NCI-H146 (cell line): ENCODE measurements around the gene CLNK.

ENCODE experiments used
- DNase-seq: peaks from one replicate; lab custom pipeline; 2025; lab: John Stamatoyannopoulos, UW

The CLNK gene, protein sequence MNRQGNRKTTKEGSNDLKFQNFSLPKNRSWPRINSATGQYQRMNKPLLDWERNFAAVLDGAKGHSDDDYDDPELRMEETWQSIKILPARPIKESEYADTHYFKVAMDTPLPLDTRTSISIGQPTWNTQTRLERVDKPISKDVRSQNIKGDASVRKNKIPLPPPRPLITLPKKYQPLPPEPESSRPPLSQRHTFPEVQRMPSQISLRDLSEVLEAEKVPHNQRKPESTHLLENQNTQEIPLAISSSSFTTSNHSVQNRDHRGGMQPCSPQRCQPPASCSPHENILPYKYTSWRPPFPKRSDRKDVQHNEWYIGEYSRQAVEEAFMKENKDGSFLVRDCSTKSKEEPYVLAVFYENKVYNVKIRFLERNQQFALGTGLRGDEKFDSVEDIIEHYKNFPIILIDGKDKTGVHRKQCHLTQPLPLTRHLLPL

GRCh38 chr4:10684631-10685030 is at the start of gene CLNK:
Gene CLNK (minus strand): TSS chr4:10684768. CDS start chr4:10667869, 16,899 bp downstream.
- no peak for DNase-seq

DNA sequence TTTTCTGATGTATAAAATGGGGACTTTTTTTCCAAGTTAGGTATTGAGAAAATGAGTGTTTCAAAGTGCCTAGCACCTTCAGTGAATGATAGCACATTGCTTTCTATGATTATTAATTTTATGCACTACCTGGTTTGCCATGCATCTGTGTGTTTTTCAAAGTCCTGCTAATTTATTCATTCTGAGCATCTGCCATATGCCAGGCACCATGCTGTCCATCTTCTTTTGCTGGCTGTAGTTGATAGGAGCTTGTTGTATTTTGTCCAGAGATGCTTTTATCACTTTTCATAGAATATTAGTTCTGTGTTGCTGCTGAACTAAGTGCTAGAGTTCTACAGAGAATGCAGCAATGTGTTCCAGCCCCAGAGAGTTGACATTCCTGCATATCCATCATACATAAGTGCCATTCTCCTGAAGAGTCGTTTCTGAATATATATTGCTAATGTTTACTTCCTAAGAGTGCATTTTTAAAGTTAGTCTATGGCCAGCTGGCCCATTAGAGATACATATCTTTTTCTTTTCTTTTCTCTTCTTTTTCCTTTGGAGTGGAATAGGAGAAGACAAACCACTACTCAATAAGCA is 49.0 kb upstream of the CLNK start:
- no peak for DNase-seq

DNA sequence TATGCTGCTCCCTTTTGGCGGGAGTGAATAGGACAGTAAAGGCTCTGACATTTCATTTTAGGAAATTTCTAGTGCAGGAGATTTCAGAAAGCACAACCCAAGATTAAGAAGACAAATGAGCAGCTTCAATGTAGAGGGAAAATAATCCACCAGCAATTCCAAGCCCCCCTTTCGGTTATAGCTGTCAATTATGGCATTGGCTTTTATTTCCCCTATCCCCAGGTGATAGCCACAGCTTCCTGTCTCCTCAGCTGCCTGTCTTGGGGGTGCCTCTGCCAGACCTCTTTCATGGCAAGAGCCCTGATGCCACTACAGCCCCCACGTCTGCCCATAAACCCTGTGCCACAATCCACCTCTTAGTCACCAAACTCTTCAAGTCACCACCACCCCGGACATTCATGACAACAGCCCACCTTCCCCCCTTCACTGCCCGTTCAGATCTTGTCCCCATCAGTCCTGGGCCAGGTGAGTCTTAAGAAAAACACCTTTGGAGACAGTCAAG is 48.4 kb upstream of the CLNK start:
- DNase-seq: peak; percentile 27

GRCh38 chr4:10732235-10732913 is 47.8 kb upstream of the CLNK start:
- no peak for DNase-seq

DNA sequence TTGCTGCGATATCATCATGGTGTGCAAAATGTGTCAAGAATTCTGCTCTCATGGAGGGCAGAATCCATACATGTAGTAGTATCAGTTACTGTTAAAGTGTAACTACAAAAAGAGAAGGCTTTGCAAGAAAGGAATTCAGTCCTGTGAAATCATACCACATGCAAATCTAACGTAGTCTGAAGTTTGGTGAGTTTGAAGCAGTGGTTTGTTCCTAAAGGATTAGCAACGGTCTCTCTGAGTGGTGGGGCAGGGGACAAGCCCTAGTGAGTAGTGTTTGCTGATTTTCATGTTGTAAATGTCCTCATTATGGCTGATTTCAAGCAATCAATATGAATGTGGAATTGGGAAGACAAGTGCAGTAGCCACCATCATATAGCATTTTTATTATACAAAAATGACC is 47.1 kb upstream of the CLNK start:
- DNase-seq: no peak

GRCh38 chr4:10731162-10731561 is 46.6 kb upstream of the CLNK start:
- no peak for DNase-seq

DNA sequence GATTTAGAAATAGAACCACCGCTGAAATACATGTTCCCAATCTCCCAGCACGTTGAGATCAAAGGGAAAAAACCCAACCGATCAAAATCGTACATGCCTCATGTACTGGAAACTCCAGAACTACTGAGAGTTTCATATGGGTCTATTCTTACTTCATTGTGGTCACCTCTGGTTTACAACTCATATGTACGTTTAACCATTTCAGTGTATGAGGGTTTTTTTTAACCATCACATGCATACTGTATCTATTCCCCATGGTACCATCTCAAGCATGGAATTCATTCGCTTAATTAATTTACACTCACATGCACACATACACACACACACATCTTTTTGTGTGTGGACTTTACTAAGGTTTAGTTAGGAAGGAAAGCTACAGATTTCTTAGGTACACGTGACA is 46.0 kb upstream of the CLNK start:
- no peak for DNase-seq

DNA sequence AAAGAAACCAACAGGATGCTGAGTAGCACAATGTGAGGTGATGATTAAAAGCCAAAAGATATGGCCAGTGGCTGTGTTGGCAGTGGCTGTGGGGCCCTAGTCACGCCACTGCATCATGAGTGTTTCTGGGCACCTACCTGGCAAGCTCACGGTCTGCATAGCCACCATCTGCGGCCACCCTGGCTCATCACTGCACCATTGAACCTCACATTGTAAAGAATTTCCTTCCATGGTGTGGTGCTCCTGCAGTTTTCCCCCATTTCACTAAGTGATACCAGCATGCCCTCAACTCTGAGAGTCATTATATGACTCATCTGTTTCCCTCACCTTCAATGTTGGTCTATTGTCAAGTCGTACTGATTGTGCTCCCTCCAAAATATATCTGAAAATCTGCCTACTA is 45.5 kb upstream of the CLNK start:
- DNase-seq: no peak

- DNase-seq: no peak
These were observed 44.8 kb upstream of the CLNK start for GRCh38 chr4:10729366-10729765.

DNA sequence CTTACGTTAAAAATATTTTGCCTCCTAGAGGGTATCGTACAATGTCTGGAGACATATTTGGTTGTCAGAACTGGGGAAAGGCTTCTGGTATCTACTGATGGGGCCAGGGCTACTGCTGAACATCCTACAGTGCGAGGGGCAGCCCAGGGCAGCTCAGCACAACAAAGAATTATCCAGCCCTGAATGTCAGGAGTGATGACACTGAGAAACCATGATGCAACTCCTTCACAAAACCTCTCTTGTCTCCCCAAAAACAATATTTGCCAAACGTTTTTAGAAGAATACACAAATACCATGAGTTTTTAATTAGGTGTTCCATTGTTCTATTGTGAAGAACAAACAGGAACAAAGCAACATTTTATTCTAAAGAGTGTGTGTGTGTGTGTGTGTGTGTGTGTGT is 43.4 kb upstream of the CLNK start:
- DNase-seq: peak; percentile 39

DNA sequence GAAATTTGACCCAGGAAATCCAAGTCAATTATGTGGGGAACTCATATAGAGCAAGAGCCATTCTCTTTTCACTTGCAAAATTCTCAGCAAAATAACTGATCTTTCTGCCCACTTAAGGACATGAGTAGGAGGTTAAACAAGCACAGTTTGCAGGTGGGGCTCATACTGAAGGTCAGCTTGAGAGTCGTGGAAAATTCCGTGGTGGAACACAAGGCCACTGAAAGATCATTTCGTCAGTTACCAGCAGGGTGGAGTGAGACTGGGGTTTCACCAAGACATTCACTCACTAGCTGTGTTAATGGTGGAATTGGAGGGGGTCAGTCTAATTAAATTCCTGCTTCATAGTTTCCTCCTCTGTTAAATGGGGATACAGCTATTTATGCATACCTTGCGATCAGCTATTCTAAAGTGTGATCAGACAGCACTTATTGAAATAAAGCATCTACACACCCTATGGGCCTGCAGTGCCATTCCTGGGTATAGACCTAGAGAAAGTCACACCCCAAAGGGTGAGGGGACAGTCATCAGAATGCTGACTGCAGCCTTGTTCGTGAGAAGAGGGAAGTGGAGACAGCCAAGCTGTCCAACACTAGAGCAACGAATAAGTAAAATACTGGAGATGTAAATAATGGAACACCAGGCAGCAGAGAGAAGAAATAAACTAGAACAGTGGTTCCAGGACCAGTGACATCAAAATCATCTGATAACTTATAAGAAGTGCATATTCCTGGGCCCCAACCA is 42.7 kb upstream of the CLNK start:
- DNase-seq: no peak

GRCh38 chr4:10722957-10723356 is 38.4 kb upstream of the CLNK start:
- no peak for DNase-seq

DNA sequence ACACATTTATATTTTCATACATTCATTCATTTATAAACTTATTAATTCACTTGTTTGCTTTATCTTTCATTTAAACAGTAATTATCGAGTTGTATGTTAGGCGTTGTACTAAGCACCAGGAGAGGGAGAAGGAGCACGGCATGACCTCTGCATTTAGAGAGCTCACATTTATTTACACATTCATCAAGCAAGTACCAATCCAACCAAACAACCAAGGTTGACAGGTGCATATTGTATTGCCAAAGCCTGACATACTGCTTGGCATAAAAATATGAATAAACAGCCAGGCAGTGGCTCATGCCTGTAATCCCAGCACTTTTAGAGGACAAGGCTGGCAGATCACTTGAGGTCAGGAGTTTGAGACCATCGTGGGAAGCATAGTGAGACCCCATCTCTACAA is 37.0 kb upstream of the CLNK start:
- DNase-seq: peak; percentile 61

DNA sequence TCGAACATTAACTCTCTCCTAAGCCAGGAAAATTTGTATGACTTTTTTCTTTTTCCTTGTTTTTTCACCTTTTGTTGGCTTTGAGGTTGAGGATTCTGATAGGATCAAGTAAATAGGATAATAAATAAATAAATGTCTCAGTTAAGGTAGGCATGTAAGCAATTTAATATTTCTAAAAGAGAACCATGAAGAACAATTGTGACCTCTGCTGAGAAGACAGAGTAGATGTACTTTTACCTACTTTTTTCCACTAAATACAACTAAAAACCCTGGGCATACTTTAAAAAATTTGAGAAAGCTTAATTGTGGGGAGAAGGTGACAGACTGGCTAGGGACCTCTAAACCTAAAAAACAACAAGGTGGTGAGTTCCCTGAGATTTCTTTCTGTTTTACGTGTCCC is 31.6 kb upstream of the CLNK start:
- no peak for DNase-seq

DNA sequence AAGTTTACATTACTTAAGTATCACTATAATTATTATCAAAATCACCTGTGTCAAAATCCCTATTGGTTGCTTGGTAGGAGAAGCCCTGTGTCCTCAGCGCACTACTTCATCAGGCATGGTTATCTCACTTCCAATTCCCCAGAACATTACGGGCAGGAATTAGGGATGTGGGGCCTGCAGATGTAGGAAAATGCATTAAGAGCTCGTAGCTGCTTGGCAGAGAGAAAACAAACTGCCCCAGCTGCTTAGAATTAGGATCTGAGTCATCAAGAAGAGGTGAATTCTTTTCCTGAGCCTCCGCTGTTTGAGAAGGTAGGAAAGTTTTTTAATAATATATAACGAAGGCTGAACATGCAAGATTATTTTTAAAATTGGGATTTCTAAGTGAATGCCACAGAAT is 31.1 kb upstream of the CLNK start:
- no peak for DNase-seq

DNA sequence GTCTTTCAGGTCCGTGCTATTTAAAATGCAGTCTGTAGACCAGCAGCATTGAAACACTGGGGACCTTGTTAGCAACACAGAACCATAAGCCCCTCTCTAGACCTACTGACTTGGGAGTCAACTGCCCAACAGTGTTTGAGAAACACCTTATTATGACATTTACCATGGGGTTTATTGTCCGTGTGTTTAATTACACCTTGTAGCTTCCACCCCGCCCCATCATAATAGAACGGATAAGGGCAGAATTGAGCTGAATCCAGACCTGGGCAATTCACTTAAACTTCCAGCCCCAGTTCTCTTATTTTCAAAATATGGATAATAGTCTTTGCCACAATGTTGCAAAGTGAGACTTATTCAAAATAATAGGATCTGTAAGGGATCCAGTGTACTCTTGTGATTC is 30.6 kb upstream of the CLNK start:
- DNase-seq: peak; percentile 66

DNA sequence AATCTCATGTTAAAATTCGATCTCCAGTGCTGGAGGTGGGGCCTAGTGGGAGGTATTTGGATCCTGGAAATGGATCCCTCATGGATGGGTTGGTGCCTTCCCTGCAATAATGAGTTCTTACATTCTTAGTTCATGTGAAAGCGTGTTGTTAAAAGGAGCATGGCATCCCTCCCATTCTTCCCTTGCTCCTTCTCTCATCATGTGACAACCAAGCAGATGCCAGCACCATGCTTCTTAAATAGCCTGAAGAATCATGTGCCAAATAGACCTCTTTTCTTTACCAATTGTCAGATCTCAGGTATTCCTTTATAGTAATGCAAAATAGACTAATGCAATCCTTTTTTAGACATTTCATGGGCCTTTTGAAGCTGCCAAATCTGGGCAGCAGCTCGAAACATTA is 29.0 kb upstream of the CLNK start:
- DNase-seq: no peak

DNA sequence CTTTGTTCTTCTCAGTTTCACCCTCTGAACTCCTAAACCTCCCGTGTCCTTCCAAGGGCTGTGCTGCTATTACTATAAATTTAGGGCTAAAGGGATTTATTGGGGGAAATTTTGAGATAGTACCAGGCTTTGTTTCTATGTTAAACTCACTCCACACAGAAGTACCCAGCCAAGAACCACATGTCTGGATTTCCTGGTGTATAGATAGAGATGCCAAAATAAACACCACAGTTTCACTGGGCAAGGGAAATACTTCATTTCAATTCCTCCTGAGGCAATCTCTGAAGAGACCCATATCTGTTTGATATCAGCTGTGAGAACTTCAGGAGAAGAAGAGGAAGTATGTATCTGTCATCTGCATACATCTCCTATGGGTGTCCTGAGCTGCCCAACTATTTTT is 21.7 kb upstream of the CLNK start:
- DNase-seq: no peak

DNA sequence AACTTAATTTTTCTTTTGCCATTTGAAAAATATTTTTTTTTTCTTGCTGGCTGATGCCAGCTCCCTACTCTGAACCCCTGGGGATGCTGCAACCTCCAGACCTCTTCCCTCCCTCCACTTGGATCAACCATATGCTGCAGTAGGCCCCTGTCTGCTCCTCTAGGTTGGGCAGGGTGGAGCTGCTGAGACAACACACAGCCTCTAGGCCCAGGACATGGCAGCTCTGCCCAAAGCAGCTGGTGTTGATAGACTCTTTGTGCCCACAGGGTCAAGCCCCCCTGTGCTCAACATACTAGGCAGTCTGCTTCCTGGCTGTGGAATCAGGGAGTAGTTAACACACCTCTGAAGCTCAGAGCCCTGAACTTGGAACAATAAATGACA is 19.9 kb upstream of the CLNK start:
- no peak for DNase-seq

DNA sequence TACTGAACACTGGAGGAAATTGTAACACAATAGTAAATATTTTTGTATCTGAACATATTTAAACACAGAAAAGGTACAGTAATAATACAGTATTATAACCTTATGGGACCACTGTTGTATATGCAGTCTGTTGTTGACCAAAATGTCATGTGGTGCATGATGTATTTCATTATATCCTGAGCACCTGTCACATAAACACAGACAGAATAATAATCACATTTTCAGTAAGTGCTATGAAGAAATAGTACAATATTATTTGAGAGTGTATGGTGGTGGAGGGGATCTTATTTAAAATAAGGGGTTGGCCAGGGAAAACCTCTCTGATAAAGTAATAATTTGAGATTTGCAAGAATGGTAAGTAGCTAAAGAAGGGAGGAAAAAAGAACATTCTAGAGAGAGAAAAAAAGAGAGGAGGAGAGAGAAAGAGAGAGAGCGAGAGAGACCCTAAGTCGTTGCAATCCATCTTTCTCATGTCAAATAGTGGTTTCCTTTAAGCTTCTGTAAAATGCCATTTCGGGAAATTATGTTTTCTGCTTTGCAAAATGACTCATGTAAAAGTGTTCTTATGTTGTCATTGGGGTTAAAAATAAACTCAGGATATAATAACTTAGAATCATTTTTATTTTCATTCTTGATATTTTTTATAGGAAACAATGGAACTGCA is 19.3 kb upstream of the CLNK start:
- DNase-seq: no peak

GRCh38 chr4:10703156-10703555 is 18.6 kb upstream of the CLNK start:
- DNase-seq: no peak
